CD4-positive, alpha-beta T cell treated with Interleukin-17A for 4 hours (primary cell): ENCODE measurements around the gene ZYG11A.

ENCODE experiments used
- DNase-seq: peaks from one replicate; pipeline ENCODE4 v3.0.0-alpha.2; 2020; ENCODE audit warnings: mixed read lengths

The ZYG11A gene

GRCh38 chr1:52919051-52919722 lies 76.6 kb downstream of the ZYG11A start:
- no peak for DNase-seq

- no peak for DNase-seq
These were observed 77.3 kb downstream of the ZYG11A start for GRCh38 chr1:52919723-52920483.

- DNase-seq: peak; percentile 7
These were observed 78.3 kb downstream of the ZYG11A start for GRCh38 chr1:52920791-52921291.

GRCh38 chr1:52925571-52926005 lies 83.0 kb downstream of the ZYG11A start:
- DNase-seq: no peak

- no peak for DNase-seq
These were observed 84.3 kb downstream of the ZYG11A start for GRCh38 chr1:52926864-52927211.

GRCh38 chr1:52927212-52928014 lies 84.9 kb downstream of the ZYG11A start, which contains the start of gene SCP2:
TSS of gene SCP2 (plus strand) at chr1:52927276. CDS start at chr1:52927397, 121 bp downstream.
- peak; percentile 92 for DNase-seq

- no peak for DNase-seq
These were observed 85.5 kb downstream of the ZYG11A start for GRCh38 chr1:52928015-52928404.

- no peak for DNase-seq
These were observed 86.5 kb downstream of the ZYG11A start for GRCh38 chr1:52929019-52929418.

- no peak for DNase-seq
These were observed 95.0 kb downstream of the ZYG11A start for GRCh38 chr1:52937433-52938182.

GRCh38 chr1:52938183-52938451 lies 95.6 kb downstream of the ZYG11A start:
- DNase-seq: no peak

- no peak for DNase-seq
These were observed 101.4 kb downstream of the ZYG11A start for GRCh38 chr1:52943876-52944416.

GRCh38 chr1:52944566-52944965 lies 102.0 kb downstream of the ZYG11A start:
- DNase-seq: no peak
